ENCODE measurements around the gene FAM25C.
"Not testable (repeated sequence)": the region's sequence is repeated elsewhere in the genome, so short reads cannot be mapped to it uniquely, and the experiment has no call there.

Gene FAM25C

DNA sequence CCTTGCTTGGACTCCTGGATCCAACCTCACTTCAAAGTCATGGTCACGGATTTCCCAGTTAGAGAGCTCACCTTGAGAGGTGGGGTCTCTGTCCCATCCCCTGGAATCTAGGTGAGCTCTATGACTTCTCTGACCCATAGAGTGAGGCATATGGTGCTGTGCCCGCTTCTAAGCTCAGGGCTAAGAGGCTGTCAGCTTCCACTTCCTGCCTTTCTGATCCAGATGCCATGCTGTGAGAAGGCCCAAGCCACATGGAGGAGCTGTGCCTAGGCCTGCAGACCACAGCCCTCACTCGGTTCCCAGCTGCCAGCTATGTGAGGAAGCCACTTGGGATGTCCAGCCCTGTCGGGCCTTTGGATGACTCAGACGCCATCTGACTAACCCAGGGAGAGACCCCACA, 39.9 kb downstream of the FAM25C start:
- not testable (repeated sequence) for DNase-seq (ENCODE audit: low read depth in 4 of 4, low spot score in 1 of 4)

DNA sequence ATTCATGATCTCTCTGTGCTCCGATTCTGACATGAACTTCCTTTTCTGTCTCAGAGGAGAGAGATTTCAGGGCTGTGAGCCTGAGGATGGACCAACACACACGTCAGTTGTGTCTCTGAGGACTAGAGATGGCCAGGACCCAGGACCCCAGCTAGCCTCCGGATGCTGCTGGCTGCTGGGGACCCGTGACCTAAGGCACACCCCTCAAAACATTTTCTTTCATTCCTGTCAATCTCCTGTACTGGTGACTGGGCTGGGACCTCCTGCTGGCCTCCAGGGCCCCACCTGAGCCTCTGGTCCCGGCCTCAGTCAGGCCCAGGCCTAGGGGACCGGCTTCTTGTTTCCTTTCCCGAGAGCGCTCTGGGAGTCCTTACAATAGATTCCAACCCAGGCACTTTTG, 42.4 kb downstream of the FAM25C start:
- not testable (repeated sequence) for DNase-seq (ENCODE audit: low read depth in 4 of 4, low spot score in 1 of 4)

DNA sequence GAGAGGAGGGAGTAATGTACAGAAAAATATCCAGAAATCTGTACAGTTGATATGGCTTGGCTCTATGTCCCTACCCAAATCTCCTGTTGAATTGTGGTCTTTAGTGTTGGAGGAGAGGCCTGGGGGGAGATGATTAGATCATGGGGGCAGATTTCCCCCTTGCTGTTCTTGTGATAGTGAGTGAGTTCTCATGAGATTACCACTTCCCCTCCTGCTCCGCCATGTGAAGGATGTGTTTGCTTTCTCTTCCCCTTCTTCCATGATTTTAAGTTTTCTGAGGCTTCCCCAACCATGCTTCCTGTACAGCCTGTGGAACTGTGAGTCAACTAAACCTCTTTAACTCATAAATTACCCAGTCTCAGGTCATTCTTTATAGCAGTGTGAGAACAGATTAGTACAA, 52.2 kb downstream of the FAM25C start:
- not testable (repeated sequence) for DNase-seq (ENCODE audit: low read depth in 4 of 4, low spot score in 1 of 4)

Measured in stimulated activated CD4-positive, alpha-beta T cell treated with anti-CD3 and anti-CD28 coated beads, Interleukin-1b, Interleukin-23, amount 100 ng/mL, for 24 hours (primary cell).